Effector CD4-positive, alpha-beta T cell (primary cell): ENCODE results near the gene CDX1.
"Not testable (repeated sequence)": the region's sequence is repeated elsewhere in the genome, so short reads cannot be mapped to it uniquely, and the experiment has no call there.

Experiments
- DNase-seq: peaks from one replicate; pipeline ENCODE4 v3.0.0-alpha.2; 2020

CDX1 gene

DNA sequence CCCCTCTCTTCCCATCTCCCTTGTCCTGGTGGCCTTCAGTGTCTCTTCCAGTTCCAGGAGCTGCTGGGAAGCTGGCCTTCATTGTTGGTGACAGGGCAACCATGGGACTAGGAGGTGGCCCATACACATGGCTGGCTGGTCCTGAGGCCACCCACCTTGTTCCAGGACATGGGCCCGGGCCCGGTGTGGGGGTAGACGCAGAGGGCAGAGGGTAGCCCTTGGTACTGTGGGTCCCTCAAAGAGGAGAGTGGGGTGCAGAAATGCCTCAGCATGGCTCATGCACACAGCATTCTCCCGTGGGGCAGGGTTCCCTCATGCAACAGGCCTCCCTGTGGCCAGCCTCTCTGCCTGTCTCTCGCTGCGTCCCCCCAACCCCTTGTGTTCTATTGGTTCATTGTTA, 44.1 kb downstream of the CDX1 start:
- no peak for DNase-seq

- no peak for DNase-seq
These were observed 44.8 kb downstream of the CDX1 start for GRCh38 chr5:150211156-150212030.

GRCh38 chr5:150213530-150213929, 47.0 kb downstream of the CDX1 start:
- no peak for DNase-seq

GRCh38 chr5:150214289-150214688, 47.7 kb downstream of the CDX1 start:
- DNase-seq = no peak

- no peak for DNase-seq
These were observed 49.7 kb downstream of the CDX1 start for GRCh38 chr5:150215979-150216944.

DNA sequence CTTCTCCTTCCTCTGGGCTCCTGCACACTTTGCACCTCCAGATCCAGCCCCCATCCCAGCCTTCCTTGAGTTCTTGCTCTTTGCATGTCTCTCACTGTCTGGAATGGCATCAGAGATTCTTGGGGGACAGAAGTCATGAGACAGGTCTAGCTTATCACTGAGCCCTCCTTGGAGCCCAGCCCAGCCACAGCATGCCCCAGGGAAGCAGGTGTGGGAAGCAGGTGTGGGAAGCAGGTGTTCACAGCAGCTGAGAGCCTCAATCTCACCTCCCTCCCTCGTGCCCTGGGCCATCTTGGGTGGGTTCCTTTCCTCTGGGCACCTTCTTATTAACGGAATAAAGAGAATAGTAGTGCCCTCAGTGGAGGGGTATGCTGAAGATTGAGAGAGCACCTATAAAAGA, 50.5 kb downstream of the CDX1 start:
- DNase-seq = no peak

GRCh38 chr5:150217873-150218692, 51.5 kb downstream of the CDX1 start:
- peak; percentile 73 for DNase-seq

GRCh38 chr5:150218693-150219035, 52.1 kb downstream of the CDX1 start:
- DNase-seq = no peak

- no peak for DNase-seq
These were observed 52.6 kb downstream of the CDX1 start for GRCh38 chr5:150219142-150219541.

- DNase-seq = no peak
These were observed 53.3 kb downstream of the CDX1 start for GRCh38 chr5:150219861-150220260.

- no peak for DNase-seq
These were observed 54.9 kb downstream of the CDX1 start for GRCh38 chr5:150221471-150221870.

- no peak for DNase-seq
These were observed 56.3 kb downstream of the CDX1 start for GRCh38 chr5:150222906-150223305.

GRCh38 chr5:150223474-150223873, 56.9 kb downstream of the CDX1 start:
- DNase-seq = no peak

DNA sequence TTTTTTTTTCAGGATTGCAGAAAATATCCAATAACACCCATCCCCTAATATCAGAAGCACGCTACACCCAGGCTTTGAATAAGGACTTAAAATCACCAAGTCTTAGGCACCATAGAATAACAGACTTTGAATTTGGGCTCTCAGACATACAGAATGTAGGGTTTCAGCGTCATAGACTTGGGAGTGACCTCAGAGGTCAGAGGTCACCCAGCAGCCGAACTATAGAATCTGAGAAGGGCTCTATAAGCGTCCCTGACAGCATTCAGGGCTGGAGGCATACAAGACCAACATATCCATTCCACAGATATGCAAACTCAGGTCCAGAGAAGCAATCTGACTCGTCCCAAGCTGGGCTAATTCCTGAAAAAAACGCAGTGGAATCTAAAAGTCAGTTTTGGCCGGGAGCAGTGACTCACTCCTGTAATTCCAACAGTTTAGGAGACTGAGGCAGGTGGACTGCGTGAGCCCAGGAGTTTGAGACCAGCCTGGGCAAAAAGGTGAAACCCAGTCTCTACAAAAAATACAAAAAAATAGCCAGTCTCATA, 58.0 kb downstream of the CDX1 start:
- no peak for DNase-seq

GRCh38 chr5:150227036-150227435, 60.5 kb downstream of the CDX1 start:
- no peak for DNase-seq

DNA sequence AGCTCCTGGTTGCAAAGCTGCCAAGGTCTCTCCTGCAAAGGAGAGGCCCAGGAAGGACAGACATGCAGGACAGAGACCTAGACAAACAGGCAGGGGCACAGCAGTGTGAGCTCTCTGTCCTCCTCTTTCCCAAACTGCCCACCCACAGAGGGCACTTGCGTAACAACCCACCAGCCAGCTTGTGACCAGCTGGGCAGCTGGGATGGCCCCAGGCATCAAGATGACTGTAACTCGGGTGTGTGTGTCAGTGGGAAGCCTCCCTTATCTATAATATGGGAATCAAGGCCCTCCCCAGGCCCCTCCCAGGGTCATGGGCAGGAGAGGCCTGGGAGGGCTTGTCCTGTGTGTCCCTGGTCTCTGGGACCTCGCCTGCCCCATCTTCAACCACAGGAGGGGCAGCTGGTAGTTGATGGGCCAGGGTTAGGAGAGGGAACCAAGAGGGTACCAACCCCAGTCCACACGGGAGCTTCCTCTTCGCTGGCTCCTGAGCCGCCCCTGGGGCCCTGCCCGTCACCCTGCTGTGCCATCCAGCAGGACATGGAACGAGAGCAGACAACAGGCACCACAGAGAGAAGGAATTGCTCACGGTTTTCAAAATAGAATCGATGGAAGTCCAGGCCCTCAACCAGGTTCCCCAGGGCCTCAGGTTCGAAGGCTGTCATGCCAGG, 61.2 kb downstream of the CDX1 start:
- no peak for DNase-seq

DNA sequence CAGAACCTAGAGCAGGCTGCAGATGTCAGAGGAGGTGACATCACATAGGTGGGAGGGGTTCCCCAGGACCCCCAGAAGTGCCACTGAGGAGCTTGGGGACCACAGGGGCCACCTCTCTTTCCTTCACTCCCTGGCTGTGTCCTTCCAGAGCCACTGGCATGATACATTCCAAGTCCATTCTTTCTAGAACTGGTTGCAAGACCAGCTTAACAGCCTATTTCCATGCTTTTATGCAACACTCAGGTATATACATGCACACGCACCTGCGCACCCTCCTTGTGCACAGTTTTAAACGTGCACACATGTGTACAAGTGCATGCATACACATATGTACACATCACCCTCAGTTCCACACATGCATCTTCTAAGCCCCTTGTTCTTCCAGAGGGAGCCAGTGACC, 63.0 kb downstream of the CDX1 start:
- DNase-seq = no peak

DNA sequence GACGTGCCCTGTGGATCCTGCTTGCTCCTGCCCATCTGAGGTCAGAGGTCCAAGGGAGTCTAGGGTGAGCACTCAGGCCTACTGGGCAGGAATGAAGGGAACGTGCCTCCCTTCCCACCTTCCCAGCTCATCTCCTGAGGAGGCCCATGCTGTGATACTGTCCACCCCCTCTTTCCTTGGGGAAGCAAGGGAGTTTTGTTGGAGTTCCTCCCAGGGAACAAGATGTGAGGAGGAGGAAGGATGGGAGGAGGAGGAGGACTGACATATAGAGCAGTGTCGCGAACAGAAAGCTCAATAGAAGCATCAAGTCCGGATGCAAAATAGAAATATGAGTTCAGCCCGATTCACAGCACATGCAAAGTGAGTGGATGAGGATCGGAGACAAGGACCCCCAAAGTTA, 64.3 kb downstream of the CDX1 start:
- no peak for DNase-seq

DNA sequence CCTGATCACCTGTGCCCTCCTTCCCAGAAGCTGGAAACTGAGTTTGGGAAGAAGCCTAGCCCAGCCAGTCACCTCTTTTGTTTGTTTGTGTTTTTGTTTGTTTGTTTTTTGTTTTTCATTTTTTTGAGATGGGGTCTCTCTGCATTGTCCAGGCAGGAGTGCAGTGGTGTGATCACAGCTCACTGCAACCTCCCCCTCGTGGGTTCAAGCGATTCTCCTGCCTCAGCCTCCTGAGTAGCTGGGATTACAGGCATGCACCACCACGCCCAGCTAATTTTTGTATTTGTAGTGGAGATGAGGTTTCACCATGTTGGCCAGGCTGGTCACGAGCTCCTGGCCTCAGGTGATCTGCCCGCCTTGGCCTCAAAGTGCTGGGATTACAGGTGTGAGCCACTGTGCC, 67.1 kb downstream of the CDX1 start:
- not testable (repeated sequence) for DNase-seq
